PFSK-1 (cell line): ENCODE results near the gene TNS1.

Experiments
- FOXP2 ChIP-seq: optimal IDR thresholded peaks from 2 replicates; pipeline ENCODE3; 2011; ENCODE audit warnings: borderline replicate concordance, control low read depth, inconsistent platforms; ENCODE audit not compliant: insufficient read depth; ENCODE audit errors: extremely low read length, extremely low read depth
- POLR2AphosphoS5 ChIP-seq: IDR thresholded peaks from 2 replicates; pipeline ENCODE4 v1.6.1; 2012; ENCODE audit warnings: low read depth, mild to moderate bottlenecking, control low read depth, low read length, moderate library complexity
- REST ChIP-seq, 2 experiments: IDR thresholded peaks; 2 replicates each; pipeline versions ENCODE4 v1.6.1 to v1.8.0; 2011 to 2012; ENCODE audit warnings: low read depth in 2 of 2, low read length in 2 of 2, control low read depth in 1 of 2, inconsistent platforms in 1 of 2, mild to moderate bottlenecking in 1 of 2, moderate library complexity in 1 of 2; ENCODE audit not compliant: insufficient read depth in 1 of 2
- SIN3A ChIP-seq: IDR thresholded peaks from 2 replicates; pipeline ENCODE4 v1.6.1; 2012; ENCODE audit warnings: mild to moderate bottlenecking, low read length, moderate library complexity, borderline replicate concordance; ENCODE audit not compliant: insufficient read depth
- TAF1 ChIP-seq: IDR thresholded peaks from 2 replicates; pipeline ENCODE4 v1.6.1; 2012; ENCODE audit warnings: low read length, control low read depth, borderline replicate concordance; ENCODE audit not compliant: insufficient read depth

TNS1 gene

GRCh38 chr2:218022851-218023530, 20.2 kb upstream of the TNS1 start:
- TF ChIP-seq FOXP2 = no peak
- no peak for TF ChIP-seq SIN3A
- no peak for TF ChIP-seq POLR2AphosphoS5
- TF ChIP-seq TAF1 = no peak
- TF ChIP-seq REST (IDR thresholded peaks at IDR 0.05; ENCODE audit: insufficient read depth in 1 of 2, low read depth in 2 of 2, low read length in 2 of 2) = no peak

GRCh38 chr2:218022131-218022850, 19.5 kb upstream of the TNS1 start:
- TF ChIP-seq SIN3A = no peak
- TF ChIP-seq REST (IDR thresholded peaks at IDR 0.05; ENCODE audit: insufficient read depth in 1 of 2, low read depth in 2 of 2, low read length in 2 of 2) = no peak
- no peak for TF ChIP-seq FOXP2
- TF ChIP-seq TAF1 = no peak
- no peak for TF ChIP-seq POLR2AphosphoS5

GRCh38 chr2:218021536-218022071, 18.8 kb upstream of the TNS1 start:
- TF ChIP-seq POLR2AphosphoS5 = no peak
- no peak for TF ChIP-seq SIN3A
- TF ChIP-seq FOXP2 = no peak
- no peak for TF ChIP-seq REST (IDR thresholded peaks at IDR 0.05; ENCODE audit: insufficient read depth in 1 of 2, low read depth in 2 of 2, low read length in 2 of 2)
- no peak for TF ChIP-seq TAF1

GRCh38 chr2:218020966-218021535, 18.3 kb upstream of the TNS1 start:
- no peak for TF ChIP-seq TAF1
- no peak for TF ChIP-seq POLR2AphosphoS5
- no peak for TF ChIP-seq FOXP2
- no peak for TF ChIP-seq REST (IDR thresholded peaks at IDR 0.05; ENCODE audit: insufficient read depth in 1 of 2, low read depth in 2 of 2, low read length in 2 of 2)
- TF ChIP-seq SIN3A = no peak
